WERI-Rb-1 (cell line): ENCODE data around the gene THSD7B.

ENCODE experiments used
- DNase-seq: peaks from one replicate; pipeline ENCODE4 v3.0.0-alpha.2; 2020
- H3K27ac ChIP-seq: fragments of 250-450 bp; sonication (Bioruptor Pico); 2 replicates; pipeline ENCODE4 v1.5.1; 2020; ENCODE audit warnings: mild to moderate bottlenecking, moderate library complexity
- H3K27me3 ChIP-seq: fragments of 250-450 bp; sonication (Bioruptor Pico); 2 replicates; pipeline ENCODE4 v1.5.1; 2021; ENCODE audit warnings: mild to moderate bottlenecking, low read depth, moderate library complexity; ENCODE audit not compliant: insufficient read depth, severe bottlenecking
- H3K36me3 ChIP-seq: fragments of 250-450 bp; sonication (Bioruptor Pico); 2 replicates; pipeline ENCODE4 v1.5.1; 2020; ENCODE audit warnings: mild to moderate bottlenecking, moderate library complexity
- H3K4me3 ChIP-seq: 2 replicates; pipeline ENCODE4 v1.5.1; 2011; ENCODE audit warnings: low read depth, mild to moderate bottlenecking, control low read depth, low read length
- H3K9me3 ChIP-seq: fragments of 250-450 bp; sonication (Bioruptor Pico); 2 replicates; pipeline ENCODE4 v1.5.1; 2021; ENCODE audit warnings: mild to moderate bottlenecking, moderate library complexity; ENCODE audit not compliant: severe bottlenecking
- CTCF ChIP-seq: IDR thresholded peaks from 2 replicates; pipeline ENCODE4 v1.5.1; 2011; ENCODE audit warnings: low read depth, mild to moderate bottlenecking, control low read depth, inconsistent platforms, low read length

Gene THSD7B

DNA sequence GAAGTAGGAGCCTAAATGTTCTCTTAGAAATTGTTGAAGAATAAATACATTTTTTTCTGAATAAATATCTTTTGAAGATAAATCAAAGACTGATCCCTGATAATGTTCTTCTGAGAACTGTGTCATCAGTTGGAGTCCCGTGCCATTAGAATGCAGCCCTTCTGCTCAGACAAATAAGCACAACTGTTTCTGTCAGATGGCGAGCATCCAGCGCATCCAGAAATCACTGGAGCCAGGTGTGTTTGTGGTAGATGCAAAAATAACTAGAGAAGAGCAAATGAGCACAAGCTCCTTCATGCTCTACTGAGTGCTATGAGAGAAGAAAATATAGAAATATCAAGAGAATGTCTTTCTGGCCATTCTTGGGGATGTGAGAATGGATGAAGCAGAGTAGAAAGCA lies 573.7 kb downstream of the THSD7B start:
- no peak overlapping the region for H3K4me3 ChIP-seq
- no peaks in the 10 kb centered on the region for H3K9me3 ChIP-seq
- no peak overlapping the region for H3K27ac ChIP-seq
- TF ChIP-seq CTCF: no peak
- no peak for DNase-seq
- H3K27me3 ChIP-seq: no peaks in the 10 kb centered on the region
- H3K36me3 ChIP-seq: no peaks in the 10 kb centered on the region

- Histone ChIP-seq H3K27ac (no peak overlapping the region), H3K27me3 (no peaks in the 10 kb centered on the region), H3K9me3 (no peaks in the 10 kb centered on the region), H3K36me3 (no peaks in the 10 kb centered on the region), H3K4me3 (no peak overlapping the region)
- no peak for DNase-seq
- no peak for TF ChIP-seq CTCF
Measured at GRCh38 chr2:137345994-137346393, 580.6 kb downstream of the THSD7B start.

DNA sequence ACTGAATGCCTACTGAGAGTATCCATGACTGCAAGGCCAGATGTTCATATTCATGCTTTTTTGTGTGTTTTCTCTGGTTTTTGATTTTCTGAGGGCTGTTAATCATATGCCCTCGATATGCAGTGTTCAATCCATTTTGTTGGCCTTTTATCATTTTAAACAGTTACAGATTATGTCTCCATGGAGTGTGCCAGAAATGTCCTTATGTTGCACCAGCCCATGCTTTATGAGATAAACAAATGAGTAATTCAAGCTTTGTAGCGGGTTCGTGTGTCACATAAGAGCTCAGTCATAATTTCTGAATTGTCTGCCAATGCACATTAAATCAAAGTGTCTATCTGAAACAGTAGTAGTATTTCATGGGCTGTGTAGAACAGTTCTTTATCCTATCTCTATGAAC lies 583.0 kb downstream of the THSD7B start:
- H3K9me3 ChIP-seq: no peaks in the 10 kb centered on the region
- no peak overlapping the region for H3K27ac ChIP-seq
- H3K36me3 ChIP-seq: no peaks in the 10 kb centered on the region
- no peak for TF ChIP-seq CTCF
- H3K27me3 ChIP-seq: no peaks in the 10 kb centered on the region
- DNase-seq: no peak
- no peak overlapping the region for H3K4me3 ChIP-seq

DNA sequence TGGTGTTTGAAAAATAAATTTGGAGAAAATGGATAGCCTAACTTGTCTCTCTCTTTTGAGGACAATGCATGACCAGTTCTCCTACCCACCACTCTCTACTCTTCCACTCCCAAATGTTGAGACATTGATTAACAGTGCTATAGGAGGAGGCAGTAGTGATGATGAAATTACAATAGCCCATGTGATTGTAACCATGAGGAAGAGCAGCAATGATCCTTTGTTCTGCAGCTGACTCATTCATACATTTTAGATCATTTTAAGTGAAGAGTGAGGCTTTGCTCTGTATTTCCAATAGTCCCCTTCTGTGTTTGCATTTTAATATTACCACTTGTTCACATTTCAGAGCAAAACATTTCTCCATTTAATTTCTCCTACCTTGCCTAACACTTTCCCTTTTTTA lies 592.3 kb downstream of the THSD7B start:
- no peak overlapping the region for H3K4me3 ChIP-seq
- H3K9me3 ChIP-seq: peaks cover 10% of the 10 kb centered on the region
- DNase-seq: no peak
- no peaks in the 10 kb centered on the region for H3K27me3 ChIP-seq
- TF ChIP-seq CTCF: no peak
- H3K27ac ChIP-seq: no peak overlapping the region
- no peaks in the 10 kb centered on the region for H3K36me3 ChIP-seq

DNA sequence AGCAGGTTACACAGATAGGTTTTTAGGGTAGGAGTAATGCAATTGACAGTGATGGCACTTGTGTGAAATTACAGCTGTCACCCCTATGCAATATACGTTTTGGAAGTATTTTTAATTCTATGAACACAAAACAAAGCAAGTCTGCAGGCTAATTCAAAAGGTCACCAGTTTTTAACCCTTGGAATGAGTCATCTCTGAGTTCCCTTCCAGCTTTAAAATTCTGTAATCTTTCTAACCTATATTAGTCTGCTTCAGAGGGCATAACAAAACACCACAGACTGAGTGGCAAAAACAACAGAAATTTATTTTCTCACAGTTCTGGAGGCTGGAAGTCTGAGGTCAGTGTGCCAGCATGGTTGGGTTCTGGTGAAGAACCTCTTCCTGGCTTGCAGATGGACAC lies 602.0 kb downstream of the THSD7B start:
- Histone ChIP-seq H3K4me3 (no peak overlapping the region), H3K27me3 (no peaks in the 10 kb centered on the region), H3K36me3 (no peaks in the 10 kb centered on the region), H3K27ac (no peak overlapping the region), H3K9me3 (peaks cover 4% of the 10 kb centered on the region)
- no peak for TF ChIP-seq CTCF
- DNase-seq: no peak

GRCh38 chr2:137369106-137369505 lies 603.8 kb downstream of the THSD7B start:
- Histone ChIP-seq H3K4me3 (no peak overlapping the region), H3K27me3 (no peaks in the 10 kb centered on the region), H3K27ac (no peak overlapping the region), H3K9me3 (no peaks in the 10 kb centered on the region), H3K36me3 (no peaks in the 10 kb centered on the region)
- DNase-seq: no peak
- no peak for TF ChIP-seq CTCF
